Measurements from ENCODE around the gene TGFBR2.

GRCh38 chr3:30609930-30610701 is 3.7 kb downstream of the TGFBR2 start:
- TF ChIP-seq, protein P1, sequence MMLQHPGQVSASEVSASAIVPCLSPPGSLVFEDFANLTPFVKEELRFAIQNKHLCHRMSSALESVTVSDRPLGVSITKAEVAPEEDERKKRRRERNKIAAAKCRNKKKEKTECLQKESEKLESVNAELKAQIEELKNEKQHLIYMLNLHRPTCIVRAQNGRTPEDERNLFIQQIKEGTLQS (IDR thresholded peaks at IDR 0.05): no peak
- TF ChIP-seq, protein P2, sequence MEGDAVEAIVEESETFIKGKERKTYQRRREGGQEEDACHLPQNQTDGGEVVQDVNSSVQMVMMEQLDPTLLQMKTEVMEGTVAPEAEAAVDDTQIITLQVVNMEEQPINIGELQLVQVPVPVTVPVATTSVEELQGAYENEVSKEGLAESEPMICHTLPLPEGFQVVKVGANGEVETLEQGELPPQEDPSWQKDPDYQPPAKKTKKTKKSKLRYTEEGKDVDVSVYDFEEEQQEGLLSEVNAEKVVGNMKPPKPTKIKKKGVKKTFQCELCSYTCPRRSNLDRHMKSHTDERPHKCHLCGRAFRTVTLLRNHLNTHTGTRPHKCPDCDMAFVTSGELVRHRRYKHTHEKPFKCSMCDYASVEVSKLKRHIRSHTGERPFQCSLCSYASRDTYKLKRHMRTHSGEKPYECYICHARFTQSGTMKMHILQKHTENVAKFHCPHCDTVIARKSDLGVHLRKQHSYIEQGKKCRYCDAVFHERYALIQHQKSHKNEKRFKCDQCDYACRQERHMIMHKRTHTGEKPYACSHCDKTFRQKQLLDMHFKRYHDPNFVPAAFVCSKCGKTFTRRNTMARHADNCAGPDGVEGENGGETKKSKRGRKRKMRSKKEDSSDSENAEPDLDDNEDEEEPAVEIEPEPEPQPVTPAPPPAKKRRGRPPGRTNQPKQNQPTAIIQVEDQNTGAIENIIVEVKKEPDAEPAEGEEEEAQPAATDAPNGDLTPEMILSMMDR (IDR thresholded peaks at IDR 0.05; ENCODE audit: low read depth, low read length, missing input control): no peak
- TF ChIP-seq SP1 (IDR thresholded peaks at IDR 0.05): no peak
- TF ChIP-seq JUND (IDR thresholded peaks at IDR 0.05): no peak
- no peak for TF ChIP-seq RXRA (IDR thresholded peaks at IDR 0.05)
- no peak for TF ChIP-seq YY1 (IDR thresholded peaks at IDR 0.05)
- TF ChIP-seq MAX (IDR thresholded peaks at IDR 0.05): no peak
- no peak for TF ChIP-seq GABPA (IDR thresholded peaks at IDR 0.05 in 1 of 2, conservative IDR thresholded peaks at IDR 0.05 in 1 of 2)
- no peak for TF ChIP-seq RAD21 (IDR thresholded peaks at IDR 0.05)
